ENCODE data around the gene MTIF3. TPM values are rescaled to one million over a fixed set of nuclear protein-coding genes. Genes with fewer than 3 reads are reported as not detected.

MTIF3 gene
- total and polyA plus RNA-seq, 4 donors, result 26.9 to 64.7 (median 46.6) TPM

DNA sequence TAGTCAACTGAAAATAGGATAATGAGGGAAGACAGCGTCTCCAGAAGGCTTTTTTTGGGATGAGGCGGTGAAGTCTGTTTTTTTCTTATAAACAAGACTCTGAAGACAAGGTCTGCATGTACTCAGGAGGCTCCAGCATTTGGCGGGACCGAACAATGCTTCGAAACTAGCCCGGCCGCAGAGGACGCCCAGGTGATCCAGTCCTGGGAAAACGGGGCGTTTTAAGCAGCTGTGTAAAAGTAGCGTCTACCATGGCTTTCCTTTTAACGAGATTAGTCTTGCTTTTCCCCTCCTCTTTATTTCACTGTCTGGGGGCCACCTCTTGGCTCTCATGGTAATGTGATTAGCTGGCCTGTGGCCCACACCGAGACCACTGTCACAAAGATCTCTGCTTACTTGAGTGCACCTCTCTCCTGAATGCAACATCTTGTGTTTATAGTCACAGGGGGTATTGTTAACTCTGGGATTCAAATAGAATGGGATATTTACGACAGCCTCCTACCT, 55.3 kb downstream of the MTIF3 start:
- 86 to 93% methylated on average over 14 of the region's 14 CpGs for WGBS, 2 donors
- no peaks in the 10 kb centered on the region for H3K27me3 ChIP-seq (ENCODE audit: control insufficient read depth in 3 of 3, insufficient read depth in 3 of 3, low read length in 2 of 3)
- H3K36me3 ChIP-seq (ENCODE audit: control insufficient read depth in 4 of 4, insufficient read depth in 4 of 4, low read length in 4 of 4), result no peaks in the 10 kb centered on the region
- H3K27ac ChIP-seq (ENCODE audit: low read depth in 1 of 2, low read length in 1 of 2), result no peak overlapping the region
- ATAC-seq (ENCODE audit: insufficient read depth, low FRiP score), result no peak
- DNase-seq, result no peak
- TF ChIP-seq, protein P1, sequence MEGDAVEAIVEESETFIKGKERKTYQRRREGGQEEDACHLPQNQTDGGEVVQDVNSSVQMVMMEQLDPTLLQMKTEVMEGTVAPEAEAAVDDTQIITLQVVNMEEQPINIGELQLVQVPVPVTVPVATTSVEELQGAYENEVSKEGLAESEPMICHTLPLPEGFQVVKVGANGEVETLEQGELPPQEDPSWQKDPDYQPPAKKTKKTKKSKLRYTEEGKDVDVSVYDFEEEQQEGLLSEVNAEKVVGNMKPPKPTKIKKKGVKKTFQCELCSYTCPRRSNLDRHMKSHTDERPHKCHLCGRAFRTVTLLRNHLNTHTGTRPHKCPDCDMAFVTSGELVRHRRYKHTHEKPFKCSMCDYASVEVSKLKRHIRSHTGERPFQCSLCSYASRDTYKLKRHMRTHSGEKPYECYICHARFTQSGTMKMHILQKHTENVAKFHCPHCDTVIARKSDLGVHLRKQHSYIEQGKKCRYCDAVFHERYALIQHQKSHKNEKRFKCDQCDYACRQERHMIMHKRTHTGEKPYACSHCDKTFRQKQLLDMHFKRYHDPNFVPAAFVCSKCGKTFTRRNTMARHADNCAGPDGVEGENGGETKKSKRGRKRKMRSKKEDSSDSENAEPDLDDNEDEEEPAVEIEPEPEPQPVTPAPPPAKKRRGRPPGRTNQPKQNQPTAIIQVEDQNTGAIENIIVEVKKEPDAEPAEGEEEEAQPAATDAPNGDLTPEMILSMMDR (IDR thresholded peaks at IDR 0.05; ENCODE audit: control extremely low read depth, extremely low read depth), result no peak
- no peaks in the 10 kb centered on the region for H3K9me3 ChIP-seq (ENCODE audit: control insufficient read depth in 4 of 4, insufficient read depth in 3 of 4, low read length in 3 of 4)
- H3K4me1 ChIP-seq (ENCODE audit: control insufficient read depth in 5 of 5, insufficient read depth in 5 of 5, low read length in 5 of 5), result no peaks in the 10 kb centered on the region
- no peak overlapping the region for H3K9ac ChIP-seq (ENCODE audit: insufficient read depth in 1 of 2, low read length in 2 of 2)
- no peak overlapping the region for H3K4me3 ChIP-seq

DNA sequence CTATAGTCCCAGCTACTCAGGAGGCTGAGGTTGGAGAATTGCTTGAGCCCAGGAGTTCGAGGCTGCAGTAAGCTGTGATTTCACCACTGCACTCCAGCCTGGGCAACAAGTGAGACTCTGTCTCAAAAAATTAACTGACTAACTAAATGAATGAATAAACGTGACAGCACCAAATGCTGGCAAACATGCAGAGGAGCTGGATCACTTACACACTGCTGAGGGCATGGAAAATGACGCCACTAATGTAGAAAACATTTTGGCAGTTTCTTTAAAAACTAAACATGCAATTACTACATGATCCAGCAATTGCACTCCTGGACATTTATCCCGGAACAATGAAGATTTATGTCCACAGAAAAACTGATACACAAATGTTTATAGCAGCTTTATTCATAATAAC, 57.3 kb downstream of the MTIF3 start:
- H3K4me1 ChIP-seq (ENCODE audit: control insufficient read depth in 5 of 5, insufficient read depth in 5 of 5, low read length in 5 of 5), result no peaks in the 10 kb centered on the region
- no peaks in the 10 kb centered on the region for H3K36me3 ChIP-seq (ENCODE audit: control insufficient read depth in 4 of 4, insufficient read depth in 4 of 4, low read length in 4 of 4)
- no peak overlapping the region for H3K9ac ChIP-seq (ENCODE audit: insufficient read depth in 1 of 2, low read length in 2 of 2)
- DNase-seq, result no peak
- H3K4me3 ChIP-seq, result no peak overlapping the region
- WGBS, 2 donors, result 75 to 88% methylated on average over 4 of the region's 4 CpGs
- ATAC-seq (ENCODE audit: insufficient read depth, low FRiP score), result no peak
- no peaks in the 10 kb centered on the region for H3K27me3 ChIP-seq (ENCODE audit: control insufficient read depth in 3 of 3, insufficient read depth in 3 of 3, low read length in 2 of 3)
- H3K9me3 ChIP-seq (ENCODE audit: control insufficient read depth in 4 of 4, insufficient read depth in 3 of 4, low read length in 3 of 4), result no peaks in the 10 kb centered on the region
- TF ChIP-seq, protein P1 (IDR thresholded peaks at IDR 0.05; ENCODE audit: control extremely low read depth, extremely low read depth), result no peak
- H3K27ac ChIP-seq (ENCODE audit: low read depth in 1 of 2, low read length in 1 of 2), result no peak overlapping the region

GRCh38 chr13:27391471-27391870, 58.9 kb downstream of the MTIF3 start:
- ATAC-seq (ENCODE audit: insufficient read depth, low FRiP score) (no peak), DNase-seq (no peak)
- Histone ChIP-seq H3K4me3 (no peak overlapping the region), H3K27ac (ENCODE audit: low read depth in 1 of 2, low read length in 1 of 2) (no peak overlapping the region), H3K36me3 (ENCODE audit: control insufficient read depth in 4 of 4, insufficient read depth in 4 of 4, low read length in 4 of 4) (no peaks in the 10 kb centered on the region), H3K4me1 (ENCODE audit: control insufficient read depth in 5 of 5, insufficient read depth in 5 of 5, low read length in 5 of 5) (no peaks in the 10 kb centered on the region), H3K9ac (ENCODE audit: insufficient read depth in 1 of 2, low read length in 2 of 2) (no peak overlapping the region), H3K27me3 (ENCODE audit: control insufficient read depth in 3 of 3, insufficient read depth in 3 of 3, low read length in 2 of 3) (no peaks in the 10 kb centered on the region), H3K9me3 (ENCODE audit: control insufficient read depth in 4 of 4, insufficient read depth in 3 of 4, low read length in 3 of 4) (no peaks in the 10 kb centered on the region)
- 32 to 50% methylated on average over 2 of the region's 2 CpGs for whole genome bisulfite sequencing, 2 donors
- TF ChIP-seq, protein P1 (IDR thresholded peaks at IDR 0.05; ENCODE audit: control extremely low read depth, extremely low read depth), result no peak

- Histone ChIP-seq H3K4me1 (ENCODE audit: control insufficient read depth in 5 of 5, insufficient read depth in 5 of 5, low read length in 5 of 5) (no peaks in the 10 kb centered on the region), H3K9me3 (ENCODE audit: control insufficient read depth in 4 of 4, insufficient read depth in 3 of 4, low read length in 3 of 4) (no peaks in the 10 kb centered on the region), H3K4me3 (no peak overlapping the region), H3K27me3 (ENCODE audit: control insufficient read depth in 3 of 3, insufficient read depth in 3 of 3, low read length in 2 of 3) (no peaks in the 10 kb centered on the region), H3K27ac (ENCODE audit: low read depth in 1 of 2, low read length in 1 of 2) (no peak overlapping the region), H3K36me3 (ENCODE audit: control insufficient read depth in 4 of 4, insufficient read depth in 4 of 4, low read length in 4 of 4) (no peaks in the 10 kb centered on the region), H3K9ac (ENCODE audit: insufficient read depth in 1 of 2, low read length in 2 of 2) (no peak overlapping the region)
- TF ChIP-seq, protein P1 (IDR thresholded peaks at IDR 0.05; ENCODE audit: control extremely low read depth, extremely low read depth), result no peak
- DNase-seq, result no peak
- 88 to 93% methylated on average over 7 of the region's 7 CpGs for WGBS, 2 donors
- no peak for ATAC-seq (ENCODE audit: insufficient read depth, low FRiP score)
Measured at GRCh38 chr13:27389891-27390290, 60.5 kb downstream of the MTIF3 start.
